B cell (primary cell): ENCODE results near the gene KCNH1. TPM values are rescaled to one million over a fixed set of nuclear protein-coding genes. Genes with fewer than 3 reads are reported as not detected.

Source experiments
- ATAC-seq: fragments of 200-7000 bp; cut with Tn5 transposase; one replicate; pipeline ENCODE4 v1.10.0; 2021; ENCODE audit warnings: low read depth, mild to moderate bottlenecking, moderate number of reproducible peaks, moderate library complexity
- CTCF ChIA-PET: fragments of 350-600 bp; sonication (Branson Sonifier 250); formaldehyde crosslinking; loops from one replicate; lab custom pipeline; 2021; ENCODE audit warnings: antibody characterized with exemption, inconsistent platforms; lab: Charles Lee
- POLR2A ChIA-PET: fragments of 350-600 bp; sonication (Branson Sonifier 250); formaldehyde crosslinking; loops from one replicate; lab custom pipeline; 2021; ENCODE audit warnings: antibody characterized with exemption; lab: Charles Lee
- DNase-seq: peaks from one replicate; pipeline ENCODE4 v3.0.0; 2013
- H2AFZ ChIP-seq: 2 replicates; pipeline ENCODE4 v1.6.1; 2012; ENCODE audit warnings: mild to moderate bottlenecking, low read depth, low read length; ENCODE audit not compliant: insufficient read depth, poor library complexity, severe bottlenecking
- H3K27ac ChIP-seq, 2 donors: 1 replicate in 1 of 2; 2 replicates in 1 of 2; pipeline ENCODE4 v1.5.1; 2012 to 2013; ENCODE audit warnings: low read length in 2 of 2, mild to moderate bottlenecking in 2 of 2, moderate library complexity in 1 of 2
- H3K27me3 ChIP-seq, 4 experiments: fragments of 200-600 bp in 1 of 4; sonication (generic) in 1 of 4; replicated peaks in 1 of 4; 1 replicate in 2 of 4; 2 replicates in 2 of 4; pipeline versions ENCODE4 v1.6.1 to v1.7.0; 2013 to 2016; ENCODE audit warnings: low read length in 3 of 4, mild to moderate bottlenecking in 2 of 4, mixed read lengths in 1 of 4, moderate library complexity in 1 of 4; ENCODE audit not compliant: insufficient read depth in 4 of 4, control insufficient read depth in 3 of 4; ENCODE audit errors: control extremely low read depth in 1 of 4
- H3K36me3 ChIP-seq, 2 experiments: replicated peaks in 1 of 2; 1 replicate in 1 of 2; 2 replicates in 1 of 2; pipeline versions ENCODE4 v1.6.1 to v1.7.1; 2013; ENCODE audit warnings: low read length in 1 of 2; ENCODE audit not compliant: insufficient read depth in 2 of 2, control insufficient read depth in 1 of 2; ENCODE audit errors: control extremely low read depth in 1 of 2, extremely low read depth in 1 of 2
- H3K4me1 ChIP-seq, 2 donors: fragments of 200-600 bp in 1 of 2; sonication (generic) in 1 of 2; 1 replicate in 1 of 2; 2 replicates in 1 of 2; pipeline versions ENCODE4 v1.5.1 to v1.6.1; 2013 to 2017; ENCODE audit warnings: low read length in 2 of 2; ENCODE audit not compliant: control insufficient read depth in 2 of 2, insufficient read depth in 2 of 2
- H3K4me2 ChIP-seq: replicated peaks from 2 replicates; pipeline ENCODE3; 2012; ENCODE audit warnings: mild to moderate bottlenecking, low read depth, low read length; ENCODE audit not compliant: poor library complexity, severe bottlenecking
- H3K4me3 ChIP-seq, 5 experiments: fragments of 200-600 bp in 1 of 5; sonication (generic) in 1 of 5; 1 replicate in 3 of 5; 2 replicates in 2 of 5; pipeline versions ENCODE4 v1.5.1 to v1.7.0; 2011 to 2016; ENCODE audit warnings: low read length in 4 of 5, mild to moderate bottlenecking in 4 of 5, low read depth in 2 of 5, control low read depth in 1 of 5, moderate library complexity in 1 of 5; ENCODE audit not compliant: insufficient read depth in 1 of 5; ENCODE audit errors: control extremely low read depth in 1 of 5, extremely low read depth in 1 of 5
- H3K79me2 ChIP-seq: fragments of 200-600 bp; sonication (generic); one replicate; pipeline ENCODE4 v1.6.0; 2016; ENCODE audit warnings: low read length; ENCODE audit not compliant: control insufficient read depth, insufficient read depth
- H3K9ac ChIP-seq: fragments of 200-600 bp; sonication (generic); 2 replicates; pipeline ENCODE4 v1.6.1; 2017; ENCODE audit warnings: mild to moderate bottlenecking, low read length, moderate library complexity
- H3K9me3 ChIP-seq, 3 donors: one replicate each; pipeline versions ENCODE4 v1.6.1 to v1.7.1; 2013; ENCODE audit warnings: low read length in 2 of 3; ENCODE audit not compliant: control insufficient read depth in 2 of 3, insufficient read depth in 1 of 3; ENCODE audit errors: control extremely low read depth in 1 of 3
- H4K20me1 ChIP-seq: 2 replicates; pipeline ENCODE4 v1.6.0; 2012; ENCODE audit warnings: mild to moderate bottlenecking, low read length; ENCODE audit not compliant: insufficient read depth, control insufficient read depth, poor library complexity, severe bottlenecking
- H3K27ac Mint-ChIP-seq: one replicate; pipeline ENCODE4 v1.8.0; 2021; ENCODE audit warnings: mixed read lengths
- H3K27me3 Mint-ChIP-seq: one replicate; pipeline ENCODE4 v1.8.0; 2021; ENCODE audit warnings: mixed read lengths
- H3K4me1 Mint-ChIP-seq: one replicate; pipeline ENCODE4 v1.8.0; 2021; ENCODE audit warnings: mixed read lengths
- H3K4me3 Mint-ChIP-seq: one replicate; pipeline ENCODE4 v1.8.0; 2021; ENCODE audit warnings: mixed read lengths
- H3K9me3 Mint-ChIP-seq: one replicate; pipeline ENCODE4 v1.8.0; 2022; ENCODE audit warnings: mixed read lengths; ENCODE audit not compliant: insufficient read depth
- CTCF ChIP-seq: fragments of 200-600 bp; IDR thresholded peaks from one replicate; pipeline ENCODE4 v1.8.0; 2022; ENCODE audit warnings: antibody characterized with exemption, mild to moderate bottlenecking
- EZH2 ChIP-seq: IDR thresholded peaks from 2 replicates; pipeline ENCODE4 v1.6.1; 2012; ENCODE audit warnings: borderline replicate concordance, low read depth, mild to moderate bottlenecking, moderate library complexity, low read length; ENCODE audit not compliant: insufficient read depth, poor library complexity, severe bottlenecking
- WGBS: methylation state at CpG from one replicate; pipeline ENCODE4 v1.1.5; 2013; ENCODE audit warnings: missing lambda C conversion rate; ENCODE audit not compliant: insufficient coverage; 5-methylcytosine and 5-hydroxymethylcytosine counted together
- intact Hi-C: fragments of 100-400 bp; cut with micrococcal nuclease; formaldehyde crosslinking; loops from one replicate; pipeline ENCODE4 v1.10.0; 2022
- polyA plus RNA-seq: library from polyadenylated mRNA; depleted of rRNA; stranded (reverse); fragments of >200 nt; gene quantifications from 2 replicates; pipeline ENCODE4 v1.2.3, GENCODE V29; 2012
- total RNA-seq, 2 donors: library from RNA; stranded (reverse); fragments of 120-200 nt in 1 of 2; gene quantifications; 1 replicate in 1 of 2; 2 replicates in 1 of 2; pipeline versions ENCODE4 v1.2.3 to v1.2.4, GENCODE V29; 2013 to 2022

The KCNH1 gene
- total and polyA plus RNA-seq, 2 donors (not counting 1 experiment from before 2014, with no cell fraction given): not detected

DNA sequence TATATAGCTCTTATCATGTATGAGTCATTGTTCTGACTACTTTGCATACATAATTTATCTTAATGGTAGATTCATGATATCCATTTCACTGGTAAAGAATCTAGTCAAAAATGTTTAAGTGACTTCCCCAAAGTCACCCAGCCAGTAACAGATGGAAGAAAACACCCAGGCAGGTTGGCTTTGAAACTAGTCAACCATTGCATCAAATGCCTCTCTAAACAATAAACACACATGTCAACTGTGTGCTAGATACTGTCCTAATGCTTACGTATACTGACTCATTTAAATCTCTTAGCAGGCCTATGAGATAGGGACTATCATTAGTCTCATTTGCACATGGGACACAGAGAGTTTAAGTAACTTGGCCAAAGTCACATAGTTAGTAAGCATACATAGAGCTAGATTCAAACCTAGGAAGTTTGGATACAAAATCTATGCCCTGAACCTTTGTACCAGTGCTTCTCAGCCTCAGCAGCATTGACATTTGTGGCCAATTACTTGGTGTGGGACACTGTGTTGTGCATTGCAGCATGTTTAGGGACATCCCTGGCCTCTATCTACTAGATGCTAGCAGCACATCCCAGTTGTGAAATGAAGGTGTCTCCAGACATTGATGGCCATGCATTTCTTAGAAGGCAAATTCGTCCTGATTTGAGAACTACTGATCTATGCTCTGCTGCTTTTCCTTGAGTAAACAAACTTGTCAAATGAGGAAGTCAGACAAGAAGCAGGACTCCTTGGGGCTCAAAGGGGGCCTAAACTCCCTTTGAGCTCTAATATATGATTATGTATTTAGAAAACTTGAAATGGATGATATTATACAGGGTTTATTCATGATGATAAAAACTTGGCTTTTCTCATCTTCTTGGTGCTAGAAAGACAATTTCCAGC is 316.3 kb downstream of the KCNH1 start:
- no peak for ATAC-seq
- POLR2A ChIA-PET: no interaction called here

More for the DNA sequence above, 316.3 kb downstream of the KCNH1 start:
- H3K4me1 Mint-ChIP-seq: peaks cover 24% of the 10 kb centered on the region
- Histone ChIP-seq H3K36me3 (no peaks in the 10 kb centered on the region), H4K20me1 (no peaks in the 10 kb centered on the region), H3K4me3 (no peak overlapping the region), H3K4me1 (peaks cover 11 to 14% of the 10 kb centered on the region in 2 donors), H3K27ac (no peak overlapping the region), H3K27me3 (no peaks in the 10 kb centered on the region), H3K4me2 (peak overlapping the region; percentile 28), H2AFZ (peak overlapping the region; percentile 32), H3K9me3 (no peaks in the 10 kb centered on the region), H3K79me2 (no peaks in the 10 kb centered on the region), H3K9ac (no peak overlapping the region)
- WGBS: 0% methylated on average over 1 of the region's 2 CpGs
- no peaks in the 10 kb centered on the region for H3K9me3 Mint-ChIP-seq
- peak overlapping the region; percentile 10 for H3K4me3 Mint-ChIP-seq
- peak; percentile 15 for DNase-seq
- TF ChIP-seq EZH2 (no peak), CTCF (no peak)
- H3K27me3 Mint-ChIP-seq: peaks cover 4% of the 10 kb centered on the region
- intact Hi-C loops: no loop called here
- peak overlapping the region; percentile 15 for H3K27ac Mint-ChIP-seq
- CTCF ChIA-PET: interaction anchor here (0.5 kb wide), 1 partner anchor 318 kb away, joined by 3 read pairs; no protein-coding TSS in a partner anchor
